Central memory CD4-positive, alpha-beta T cell (primary cell): Measurements from ENCODE around the gene PPP2R5C.

Experiments used
- DNase-seq: peaks from one replicate; pipeline ENCODE4 v3.0.0; 2022

PPP2R5C gene

GRCh38 chr14:101820283-101820798, 58.8 kb downstream of the PPP2R5C start:
- peak; percentile 60 for DNase-seq

DNA sequence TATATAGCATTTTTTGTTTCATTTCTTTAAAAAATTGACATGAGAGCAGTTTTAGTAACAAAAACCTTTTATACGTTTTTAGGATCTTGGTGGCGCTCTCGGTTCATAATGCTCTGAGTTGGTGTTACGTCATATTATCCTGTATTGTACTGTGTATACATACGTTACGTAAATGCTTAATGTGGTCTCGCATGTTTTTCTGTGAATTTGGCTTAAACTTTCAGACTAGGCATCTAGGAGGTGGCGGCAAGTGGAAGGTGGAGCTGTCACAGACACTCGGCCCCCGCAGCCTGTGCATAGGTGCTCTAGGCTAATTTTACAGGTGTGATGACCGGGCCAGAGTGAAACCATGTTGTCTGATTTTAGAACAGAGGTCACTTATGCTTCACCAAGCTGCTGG, 60.0 kb downstream of the PPP2R5C start:
- DNase-seq, result peak; percentile 87

DNA sequence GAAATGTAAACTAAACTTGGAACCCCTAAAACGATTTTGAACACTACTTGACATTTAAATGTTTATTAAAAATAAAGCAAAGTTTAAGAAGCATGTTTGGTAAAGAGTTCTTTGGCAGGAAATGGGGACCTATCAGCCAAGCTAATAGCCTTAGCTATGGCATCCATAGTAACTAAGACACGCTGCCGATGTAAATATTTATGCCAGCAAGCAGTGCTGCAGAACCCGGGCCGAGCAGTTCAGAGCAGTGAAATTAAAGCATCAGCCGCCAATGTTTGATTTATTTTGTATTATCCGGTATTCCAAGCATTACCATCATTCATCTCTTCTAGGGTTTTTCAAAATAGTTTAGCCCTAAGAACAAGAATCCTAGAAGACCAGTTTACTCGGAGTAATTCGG, 61.6 kb downstream of the PPP2R5C start:
- peak; percentile 69 for DNase-seq

GRCh38 chr14:101823511-101824120, 62.1 kb downstream of the PPP2R5C start:
- DNase-seq, result peak; percentile 85

- DNase-seq, result no peak
Measured at GRCh38 chr14:101824339-101824727, 62.8 kb downstream of the PPP2R5C start.

- no peak for DNase-seq
Measured at GRCh38 chr14:101825797-101826196, 64.3 kb downstream of the PPP2R5C start.

DNA sequence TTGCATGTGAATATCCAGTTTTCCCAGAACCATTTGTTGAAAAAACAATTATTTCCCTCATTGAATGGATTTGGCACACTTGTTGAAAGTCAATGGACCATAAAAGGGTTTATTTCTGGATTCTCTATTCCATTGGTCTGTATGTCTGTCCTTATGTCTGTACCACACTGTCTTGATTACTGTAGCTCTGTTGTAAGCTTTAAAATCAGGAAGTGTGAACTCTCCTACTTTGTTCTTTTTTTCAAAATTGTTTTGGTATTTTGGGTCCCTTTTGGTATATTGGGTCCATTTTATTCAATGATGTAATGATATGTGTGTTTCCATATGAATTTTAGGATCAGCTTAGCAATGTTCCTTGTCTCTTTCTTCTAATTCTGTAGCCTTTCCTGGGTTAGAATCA, 64.8 kb downstream of the PPP2R5C start:
- no peak for DNase-seq

- DNase-seq, result no peak
Measured at GRCh38 chr14:101827286-101827685, 65.8 kb downstream of the PPP2R5C start.

DNA sequence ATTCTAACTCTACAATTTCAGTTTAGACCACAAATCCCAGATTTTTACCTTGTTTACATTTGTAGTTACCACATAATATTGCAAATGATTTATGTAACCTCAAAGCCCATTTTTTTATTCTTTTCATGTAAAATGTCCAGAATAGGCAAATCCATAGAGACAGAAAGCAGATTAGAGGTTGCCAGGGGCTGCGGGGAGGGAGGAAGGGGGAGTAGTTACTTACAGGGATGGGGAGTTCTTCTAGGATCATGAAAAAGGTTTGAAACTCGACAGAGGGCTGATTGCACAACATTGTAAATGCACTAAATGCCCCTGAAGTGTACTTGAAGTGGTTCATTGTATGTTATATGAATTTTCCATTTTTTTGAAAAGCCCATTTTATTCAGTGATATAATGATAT, 66.5 kb downstream of the PPP2R5C start:
- DNase-seq, result no peak

- no peak for DNase-seq
Measured at GRCh38 chr14:101830271-101830670, 68.8 kb downstream of the PPP2R5C start.

DNA sequence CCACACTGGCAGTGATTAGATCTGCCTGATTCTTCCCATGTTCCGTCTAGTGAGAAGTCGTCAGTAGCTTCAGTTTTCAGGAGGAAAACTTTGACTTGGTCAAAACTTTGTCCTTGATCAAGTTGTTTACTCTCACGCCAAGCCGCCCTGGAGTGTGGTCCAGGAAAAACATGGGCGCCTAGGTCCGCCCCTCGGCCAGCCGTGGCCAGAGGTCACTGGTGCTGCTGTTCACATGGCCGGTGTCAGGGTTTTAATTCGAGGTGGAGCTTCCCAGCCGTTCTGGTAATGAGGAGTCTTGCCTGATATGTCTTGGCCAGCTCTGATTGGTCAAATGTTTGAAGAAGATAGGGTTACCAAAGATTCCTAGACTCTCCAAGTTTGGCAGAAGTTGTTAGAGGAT, 71.5 kb downstream of the PPP2R5C start:
- no peak for DNase-seq

GRCh38 chr14:101834397-101834796, 72.9 kb downstream of the PPP2R5C start:
- DNase-seq, result no peak

- no peak for DNase-seq
Measured at GRCh38 chr14:101834800-101835547, 73.5 kb downstream of the PPP2R5C start.

DNA sequence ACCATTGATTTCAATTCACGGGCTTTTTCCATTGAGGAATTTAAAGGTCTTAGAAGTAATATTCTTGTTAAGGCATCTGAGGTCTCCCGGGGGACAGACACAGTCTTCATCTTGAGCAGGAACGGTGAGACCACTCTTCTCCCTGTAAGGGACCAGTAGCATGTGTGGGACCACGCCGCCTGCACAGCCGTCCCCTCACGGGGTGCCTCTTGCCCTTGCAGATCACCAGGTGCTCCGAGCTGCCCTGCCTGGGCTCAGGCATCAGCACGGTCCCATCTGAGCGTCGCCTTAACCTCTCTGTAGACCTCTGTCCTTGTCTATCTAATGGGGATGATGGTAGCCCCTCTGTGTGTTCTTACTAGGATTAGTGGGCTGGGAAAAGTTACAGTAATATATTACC, 74.1 kb downstream of the PPP2R5C start:
- no peak for DNase-seq

DNA sequence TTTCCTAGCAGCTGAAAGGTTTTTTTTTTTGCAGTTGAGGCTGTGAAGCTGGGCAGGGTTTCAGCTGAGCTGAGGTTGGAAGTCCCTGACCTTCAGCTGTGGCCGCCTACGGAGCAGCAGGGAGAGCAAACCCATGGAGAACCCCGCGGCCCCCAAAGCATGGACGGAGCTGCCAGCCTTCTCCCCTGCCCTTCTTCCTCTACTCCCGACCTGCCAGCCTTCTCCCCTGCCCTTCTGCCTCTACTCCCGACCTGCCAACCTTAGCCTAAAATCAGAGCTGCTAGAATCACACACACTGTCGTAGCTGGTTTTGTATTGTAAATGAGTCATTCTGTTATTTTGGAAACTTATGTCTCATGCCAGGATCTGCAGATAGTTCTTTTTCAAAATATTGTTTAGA, 74.6 kb downstream of the PPP2R5C start:
- no peak for DNase-seq

DNA sequence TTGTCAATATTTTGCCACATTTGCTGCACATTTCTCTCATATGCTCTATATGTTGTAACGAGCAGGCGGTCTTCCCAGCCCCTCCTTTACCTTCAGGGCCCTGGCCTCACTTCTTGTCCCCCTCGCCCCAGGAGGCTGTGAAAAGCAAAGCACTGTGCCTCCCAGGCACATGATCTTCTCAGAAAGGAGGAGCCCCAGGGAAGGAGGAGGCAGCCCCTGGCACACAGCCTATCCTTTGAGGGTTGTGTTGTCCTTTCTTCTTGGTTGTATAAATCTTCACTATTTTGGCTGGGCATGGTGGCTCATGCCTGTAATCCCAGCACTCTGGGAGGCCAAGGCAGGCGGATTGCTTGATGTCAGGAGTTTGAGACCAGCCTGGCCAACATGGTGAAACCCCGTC, 77.0 kb downstream of the PPP2R5C start:
- DNase-seq, result no peak

GRCh38 chr14:101839236-101839635, 77.7 kb downstream of the PPP2R5C start:
- DNase-seq, result peak; percentile 52

GRCh38 chr14:101839661-101840060, 78.2 kb downstream of the PPP2R5C start:
- no peak for DNase-seq

GRCh38 chr14:101840649-101841369, 79.3 kb downstream of the PPP2R5C start:
- DNase-seq, result no peak

DNA sequence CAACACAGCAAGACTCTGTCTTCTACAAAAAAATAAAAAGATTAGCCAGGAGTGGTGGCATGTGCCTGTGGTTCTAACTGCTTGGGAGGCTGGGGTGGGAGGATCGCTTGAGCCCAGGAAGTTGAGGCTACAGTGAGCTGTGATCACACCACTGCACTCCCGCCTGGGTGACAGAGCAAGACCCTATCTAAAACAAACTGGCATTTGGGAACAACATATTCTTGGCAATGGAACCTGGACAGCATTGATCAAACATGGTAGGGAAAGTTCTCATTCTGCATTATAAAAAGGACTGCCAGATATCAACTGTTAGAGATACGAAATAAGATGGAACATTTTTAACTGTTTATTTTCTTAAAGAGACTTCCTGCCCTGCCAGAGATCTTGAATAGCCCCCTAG, 81.5 kb downstream of the PPP2R5C start:
- no peak for DNase-seq

DNA sequence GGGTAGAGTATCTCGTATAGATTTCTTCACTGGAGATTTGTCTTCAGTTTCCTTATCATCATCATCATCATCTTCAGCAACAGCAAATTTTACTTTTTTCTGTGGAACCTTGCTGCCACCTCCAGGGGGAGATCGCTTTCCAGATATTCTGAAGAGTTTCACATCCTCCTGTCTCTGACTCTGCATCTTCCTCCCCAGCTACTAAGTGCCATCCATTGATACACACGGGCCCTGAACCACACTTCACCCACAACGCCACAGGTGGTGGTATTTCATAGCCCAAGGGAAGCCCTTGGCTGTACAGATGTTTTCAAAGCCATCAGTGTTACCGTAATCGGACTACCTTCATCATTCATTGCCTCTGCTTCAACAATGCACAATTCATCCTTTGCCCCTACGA, 82.2 kb downstream of the PPP2R5C start:
- peak; percentile 70 for DNase-seq

DNA sequence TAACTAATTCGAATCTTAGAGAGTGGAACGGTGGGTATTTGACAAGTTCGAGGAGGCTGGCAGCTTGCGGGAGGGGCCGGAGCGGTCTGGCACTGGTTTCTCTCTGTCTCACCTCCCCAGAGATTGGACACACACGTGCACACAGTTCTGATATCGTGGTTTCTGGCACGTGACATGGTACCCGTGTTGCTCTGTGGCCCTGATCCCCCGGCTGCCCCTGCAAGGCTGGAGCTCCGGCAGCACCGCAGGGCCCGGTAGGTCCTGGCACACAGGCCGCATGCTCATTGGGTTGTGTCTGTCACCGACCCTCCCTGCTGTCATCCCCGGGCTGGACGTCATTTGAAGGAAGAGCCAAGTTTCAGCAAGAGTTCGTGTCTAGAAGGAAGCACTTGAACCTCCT, 82.7 kb downstream of the PPP2R5C start:
- DNase-seq, result no peak

GRCh38 chr14:101844751-101845150, 83.2 kb downstream of the PPP2R5C start:
- DNase-seq, result no peak

GRCh38 chr14:101845496-101845895, 84.0 kb downstream of the PPP2R5C start:
- no peak for DNase-seq
